Measurements from ENCODE around the gene CXXC4. TPM values are rescaled to one million over a fixed set of nuclear protein-coding genes. Genes with fewer than 3 reads are reported as not detected.

Gene CXXC4
- total RNA-seq (2014; rRNA removed) = not detected in 2 replicates
- polyA plus RNA-seq (2012) = not detected

- peak; percentile 13 for DNase-seq (ENCODE audit: low read depth)
Observed at GRCh38 chr4:104494822-104495559, at the start of gene CXXC4. TSS of gene CXXC4 (minus strand) at chr4:104494894. CDS start at chr4:104491802, 3,092 bp downstream.

GRCh38 chr4:104533156-104533555 lies 38.5 kb upstream of the CXXC4 start:
- no peak for DNase-seq (ENCODE audit: low read depth)

- no peak for DNase-seq (ENCODE audit: low read depth)
Observed at GRCh38 chr4:104532677-104533076, 38.0 kb upstream of the CXXC4 start.

GRCh38 chr4:104531390-104531789 lies 36.7 kb upstream of the CXXC4 start:
- no peak for DNase-seq (ENCODE audit: low read depth)

GRCh38 chr4:104530426-104530825 lies 35.7 kb upstream of the CXXC4 start:
- no peak for DNase-seq (ENCODE audit: low read depth)

- no peak for DNase-seq (ENCODE audit: low read depth)
Observed at GRCh38 chr4:104524591-104524990, 29.9 kb upstream of the CXXC4 start.

GRCh38 chr4:104524026-104524425 lies 29.3 kb upstream of the CXXC4 start:
- DNase-seq (ENCODE audit: low read depth) = no peak

- DNase-seq (ENCODE audit: low read depth) = no peak
Observed at GRCh38 chr4:104519588-104519987, 24.9 kb upstream of the CXXC4 start.

- no peak for DNase-seq (ENCODE audit: low read depth)
Observed at GRCh38 chr4:104516884-104517283, 22.2 kb upstream of the CXXC4 start.

- no peak for DNase-seq (ENCODE audit: low read depth)
Observed at GRCh38 chr4:104508224-104508623, 13.5 kb upstream of the CXXC4 start.

- DNase-seq (ENCODE audit: low read depth) = no peak
Observed at GRCh38 chr4:104507112-104507511, 12.4 kb upstream of the CXXC4 start.

GRCh38 chr4:104504536-104504935 lies 9.8 kb upstream of the CXXC4 start:
- no peak for DNase-seq (ENCODE audit: low read depth)

GRCh38 chr4:104502471-104502870 lies 7.8 kb upstream of the CXXC4 start:
- DNase-seq (ENCODE audit: low read depth) = no peak

- no peak for DNase-seq (ENCODE audit: low read depth)
Observed at GRCh38 chr4:104501290-104501689, 6.6 kb upstream of the CXXC4 start.

- no peak for DNase-seq (ENCODE audit: low read depth)
Observed at GRCh38 chr4:104500442-104500841, 5.7 kb upstream of the CXXC4 start.

GRCh38 chr4:104494185-104494584 lies 509 bp downstream of the CXXC4 start:
- DNase-seq (ENCODE audit: low read depth) = no peak

GRCh38 chr4:104493081-104493831 lies 1.4 kb downstream of the CXXC4 start:
- no peak for DNase-seq (ENCODE audit: low read depth)

GRCh38 chr4:104492183-104492771 lies 2.4 kb downstream of the CXXC4 start:
- DNase-seq (ENCODE audit: low read depth) = no peak

- DNase-seq (ENCODE audit: low read depth) = peak; percentile 1
Observed at GRCh38 chr4:104491481-104492182, 3.1 kb downstream of the CXXC4 start.

- DNase-seq (ENCODE audit: low read depth) = peak; percentile 24
Observed at GRCh38 chr4:104490770-104491480, 3.8 kb downstream of the CXXC4 start.

GRCh38 chr4:104490096-104490769 lies 4.5 kb downstream of the CXXC4 start:
- no peak for DNase-seq (ENCODE audit: low read depth)

Measured in LHCN-M2 (cell line).